Common myeloid progenitor, CD34-positive (primary cell): ENCODE data around the gene MOB1A.
"Not testable (repeated sequence)": the region's sequence is repeated elsewhere in the genome, so short reads cannot be mapped to it uniquely, and the experiment has no call there.

Experiments
- CTCF ChIA-PET: fragments of 350-600 bp; sonication (Branson Sonifier 250); formaldehyde crosslinking; loops from one replicate; lab custom pipeline; 2021; ENCODE audit warnings: antibody characterized with exemption; lab: Charles Lee
- POLR2A ChIA-PET: fragments of 350-600 bp; sonication (Branson Sonifier 250); formaldehyde crosslinking; loops from one replicate; lab custom pipeline; 2021; ENCODE audit warnings: antibody characterized with exemption; lab: Charles Lee
- DNase-seq, 3 donors: peaks; one replicate each; pipeline versions ENCODE4 v3.0.0 to v3.0.0-alpha.2; 2013
- H3K27ac ChIP-seq, 2 experiments: 1 replicate in 1 of 2; 2 replicates in 1 of 2; pipeline ENCODE4 v1.7.0; 2013; ENCODE audit warnings: inconsistent platforms in 2 of 2, low read length in 2 of 2, mild to moderate bottlenecking in 2 of 2, low read depth in 1 of 2, moderate library complexity in 1 of 2; ENCODE audit not compliant: severe bottlenecking in 2 of 2, insufficient read depth in 1 of 2, poor library complexity in 1 of 2
- H3K27me3 ChIP-seq, 5 experiments: replicated peaks in 2 of 5; 1 replicate in 3 of 5; 2 replicates in 2 of 5; pipeline versions ENCODE4 v1.6.1 to v1.7.0; 2013; ENCODE audit warnings: low read length in 4 of 5, mild to moderate bottlenecking in 2 of 5, moderate library complexity in 2 of 5, inconsistent platforms in 1 of 5; ENCODE audit not compliant: insufficient read depth in 5 of 5, control insufficient read depth in 4 of 5
- H3K36me3 ChIP-seq, 4 experiments: 1 replicate in 2 of 4; 2 replicates in 2 of 4; pipeline versions ENCODE4 v1.6.1 to v1.7.0; 2013; ENCODE audit warnings: low read length in 3 of 4, control low read depth in 1 of 4, mild to moderate bottlenecking in 1 of 4; ENCODE audit not compliant: control insufficient read depth in 4 of 4, insufficient read depth in 4 of 4
- H3K4me1 ChIP-seq, 4 experiments: 1 replicate in 3 of 4; 2 replicates in 1 of 4; pipeline versions ENCODE4 v1.6.1 to v1.7.1; 2013; ENCODE audit warnings: low read length in 3 of 4, mild to moderate bottlenecking in 3 of 4, control low read depth in 1 of 4, inconsistent platforms in 1 of 4, moderate library complexity in 1 of 4; ENCODE audit not compliant: control insufficient read depth in 4 of 4, insufficient read depth in 4 of 4; ENCODE audit errors: control extremely low read depth in 1 of 4
- H3K4me3 ChIP-seq, 7 experiments: 1 replicate in 4 of 7; 2 replicates in 3 of 7; pipeline versions ENCODE4 v1.5.1 to v1.7.0; 2013; ENCODE audit warnings: mild to moderate bottlenecking in 7 of 7, low read length in 6 of 7, moderate library complexity in 6 of 7, inconsistent platforms in 2 of 7, low read depth in 2 of 7, control low read depth in 1 of 7; ENCODE audit not compliant: insufficient read depth in 4 of 7, control insufficient read depth in 1 of 7; ENCODE audit errors: extremely low read depth in 1 of 7
- H3K9me3 ChIP-seq, 5 experiments: 1 replicate in 4 of 5; 2 replicates in 1 of 5; pipeline versions ENCODE4 v1.6.1 to v1.7.1; 2013; ENCODE audit warnings: low read length in 4 of 5, mild to moderate bottlenecking in 2 of 5, inconsistent platforms in 1 of 5, low read depth in 1 of 5, moderate library complexity in 1 of 5; ENCODE audit not compliant: control insufficient read depth in 4 of 5, insufficient read depth in 2 of 5; ENCODE audit errors: control extremely low read depth in 1 of 5
- WGBS: methylation state at CpG from one replicate; pipeline ENCODE4 v1.1.5; 2013; ENCODE audit not compliant: insufficient coverage; 5-methylcytosine and 5-hydroxymethylcytosine counted together

The MOB1A gene

GRCh38 chr2:74221604-74222299 lies 43.1 kb upstream of the MOB1A start:
- no peaks in the 10 kb centered on the region for H3K27me3 ChIP-seq
- no peak overlapping the region for H3K4me3 ChIP-seq
- peaks cover 0 to 4% (median 0%) of the 10 kb centered on the region in 4 experiments for H3K4me1 ChIP-seq
- POLR2A ChIA-PET, result no interaction called here
- 100% methylated on average over 4 of the region's 6 CpGs for WGBS
- CTCF ChIA-PET, result interaction anchor here (1.2 kb wide), 1 partner anchor 8 kb away, joined by 5 read pairs; no protein-coding TSS in a partner anchor
- no peak for DNase-seq
- no peaks in the 10 kb centered on the region for H3K9me3 ChIP-seq
- peaks cover 13 to 32% (median 22%) of the 10 kb centered on the region in 4 experiments for H3K36me3 ChIP-seq
- no peak overlapping the region for H3K27ac ChIP-seq

GRCh38 chr2:74221091-74221490 lies 42.4 kb upstream of the MOB1A start:
- no peaks in the 10 kb centered on the region for H3K27me3 ChIP-seq
- POLR2A ChIA-PET, result no interaction called here
- DNase-seq, result no peak
- H3K4me1 ChIP-seq, result peaks cover 0 to 4% (median 0%) of the 10 kb centered on the region in 4 experiments
- H3K27ac ChIP-seq, result no peak overlapping the region
- WGBS, result 100% methylated on average over 5 of the region's 6 CpGs
- no peak overlapping the region for H3K4me3 ChIP-seq
- CTCF ChIA-PET, result no interaction called here
- no peaks in the 10 kb centered on the region for H3K9me3 ChIP-seq
- peaks cover 13 to 38% (median 25%) of the 10 kb centered on the region in 4 experiments for H3K36me3 ChIP-seq

GRCh38 chr2:74219846-74220486 lies 41.3 kb upstream of the MOB1A start:
- CTCF ChIA-PET, result no interaction called here
- no peaks in the 10 kb centered on the region for H3K27me3 ChIP-seq
- DNase-seq, result no peak
- no peak overlapping the region for H3K27ac ChIP-seq
- H3K4me1 ChIP-seq, result peaks cover 0 to 4% (median 0%) of the 10 kb centered on the region in 4 experiments
- no peaks in the 10 kb centered on the region for H3K9me3 ChIP-seq
- H3K4me3 ChIP-seq, result no peak overlapping the region
- WGBS, result 96% methylated on average over 5 of the region's 5 CpGs
- H3K36me3 ChIP-seq, result peaks cover 13 to 41% (median 30%) of the 10 kb centered on the region in 4 experiments
- POLR2A ChIA-PET, result no interaction called here

- Histone ChIP-seq H3K9me3 (no peaks in the 10 kb centered on the region), H3K36me3 (peaks cover 11 to 65% (median 40%) of the 10 kb centered on the region in 4 experiments), H3K4me1 (no peaks in the 10 kb centered on the region), H3K4me3 (no peak overlapping the region), H3K27me3 (no peaks in the 10 kb centered on the region), H3K27ac (no peak overlapping the region)
- WGBS, result 100% methylated on average over 2 of the region's 2 CpGs
- CTCF ChIA-PET, result interaction anchor here (0.9 to 2.8 kb wide), 4 partner anchors 9 to 17 kb away, joined by 3 to 8 read pairs (median 5); no protein-coding TSS in a partner anchor
- POLR2A ChIA-PET, result no interaction called here
- DNase-seq, result no peak
Observed at GRCh38 chr2:74216642-74217041, 38.0 kb upstream of the MOB1A start.

- H3K9me3 ChIP-seq, H3K27me3 ChIP-seq, H3K27ac ChIP-seq, DNase-seq, H3K4me1 ChIP-seq, H3K4me3 ChIP-seq, POLR2A ChIA-PET: not testable (repeated sequence)
- 89% methylated on average over 1 of the region's 6 CpGs for WGBS
- H3K36me3 ChIP-seq, result peaks cover 13 to 64% (median 39%) of the 10 kb centered on the region in 4 experiments
- CTCF ChIA-PET, result interaction anchor here (0.9 to 2.8 kb wide), 3 partner anchors 10 to 34 kb away, joined by 6 to 8 read pairs (median 7); no protein-coding TSS in a partner anchor
Observed at GRCh38 chr2:74215771-74216170, 37.1 kb upstream of the MOB1A start.

GRCh38 chr2:74212702-74213410 lies 34.2 kb upstream of the MOB1A start:
- no peaks in the 10 kb centered on the region for H3K27me3 ChIP-seq
- 100% methylated on average over 1 of the region's 3 CpGs for WGBS
- POLR2A ChIA-PET, result no interaction called here
- DNase-seq, result no peak
- H3K27ac ChIP-seq, result no peak overlapping the region
- no peaks in the 10 kb centered on the region for H3K4me1 ChIP-seq
- peaks cover 16 to 75% (median 45%) of the 10 kb centered on the region in 4 experiments for H3K36me3 ChIP-seq
- CTCF ChIA-PET, result interaction anchor here (1.6 kb wide), 1 partner anchor 9 kb away, joined by 5 read pairs; no protein-coding TSS in a partner anchor
- no peaks in the 10 kb centered on the region for H3K9me3 ChIP-seq
- no peak overlapping the region for H3K4me3 ChIP-seq
